HEK293 (cell line): ENCODE measurements around the gene RNF44.

ENCODE experiments used
- GLIS2 ChIP-seq: fragments of 450-650 bp; formaldehyde crosslinking; IDR thresholded peaks from 2 replicates; pipeline ENCODE4 v1.5.1; 2016; ENCODE audit warnings: missing biosample characterization, missing genetic modification characterization
- OSR2 ChIP-seq: fragments of 450-650 bp; formaldehyde crosslinking; IDR thresholded peaks from 2 replicates; pipeline ENCODE4 v1.5.1; 2016; ENCODE audit warnings: missing biosample characterization, missing genetic modification characterization
- SP3 ChIP-seq: fragments of 450-650 bp; formaldehyde crosslinking; IDR thresholded peaks from 2 replicates; pipeline ENCODE4 v1.5.1; 2016; ENCODE audit warnings: missing biosample characterization, missing genetic modification characterization
- TCF7L2 ChIP-seq: IDR thresholded peaks from 2 replicates; pipeline ENCODE4 v1.6.1; 2011; ENCODE audit warnings: low read depth, mild to moderate bottlenecking, inconsistent platforms, low read length, moderate library complexity, borderline replicate concordance
- WT1 ChIP-seq: fragments of 450-650 bp; formaldehyde crosslinking; IDR thresholded peaks from 2 replicates; pipeline ENCODE4 v1.5.1; 2016; ENCODE audit warnings: missing biosample characterization, missing genetic modification characterization
- ZBTB17 ChIP-seq: fragments of 450-650 bp; formaldehyde crosslinking; IDR thresholded peaks from 2 replicates; pipeline ENCODE4 v1.5.1; 2016; ENCODE audit warnings: missing biosample characterization, missing genetic modification characterization
- ZBTB20 ChIP-seq: fragments of 450-650 bp; formaldehyde crosslinking; IDR thresholded peaks from 2 replicates; pipeline ENCODE4 v1.5.1; 2016; ENCODE audit warnings: missing biosample characterization, missing genetic modification characterization
- ZBTB48 ChIP-seq: fragments of 450-650 bp; formaldehyde crosslinking; IDR thresholded peaks from 2 replicates; pipeline ENCODE4 v1.5.1; 2016; ENCODE audit warnings: missing biosample characterization, missing genetic modification characterization
- ZBTB7A ChIP-seq: fragments of 450-650 bp; formaldehyde crosslinking; IDR thresholded peaks from 2 replicates; pipeline ENCODE4 v1.5.1; 2016; ENCODE audit warnings: low read depth, missing biosample characterization, missing genetic modification characterization
- ZEB2 ChIP-seq: fragments of 450-650 bp; formaldehyde crosslinking; IDR thresholded peaks from 2 replicates; pipeline ENCODE4 v1.5.1; 2016; ENCODE audit warnings: missing biosample characterization, missing genetic modification characterization
- ZFHX2 ChIP-seq: fragments of 450-650 bp; formaldehyde crosslinking; conservative IDR thresholded peaks from 2 replicates; pipeline ENCODE4 v1.5.1; 2016; ENCODE audit warnings: missing biosample characterization, missing genetic modification characterization
- ZFP37 ChIP-seq: fragments of 450-650 bp; formaldehyde crosslinking; IDR thresholded peaks from 2 replicates; pipeline ENCODE4 v1.5.1; 2016; ENCODE audit warnings: missing biosample characterization, missing genetic modification characterization
- ZNF10 ChIP-seq: fragments of 450-650 bp; formaldehyde crosslinking; IDR thresholded peaks from 2 replicates; pipeline ENCODE4 v1.5.1; 2017; ENCODE audit warnings: missing biosample characterization, missing genetic modification characterization
- ZNF2 ChIP-seq: fragments of 450-650 bp; formaldehyde crosslinking; IDR thresholded peaks from 2 replicates; pipeline ENCODE4 v1.5.1; 2016; ENCODE audit warnings: missing biosample characterization, missing genetic modification characterization
- ZNF302 ChIP-seq: fragments of 450-650 bp; formaldehyde crosslinking; IDR thresholded peaks from 2 replicates; pipeline ENCODE4 v1.5.1; 2016; ENCODE audit warnings: missing biosample characterization, missing genetic modification characterization, low read depth
- ZNF341 ChIP-seq: fragments of 450-650 bp; formaldehyde crosslinking; IDR thresholded peaks from 2 replicates; pipeline ENCODE4; 2016; ENCODE audit warnings: low read depth, missing biosample characterization, missing genetic modification characterization
- ZNF48 ChIP-seq: fragments of 450-650 bp; formaldehyde crosslinking; IDR thresholded peaks from 2 replicates; pipeline ENCODE4 v1.5.1; 2016; ENCODE audit warnings: missing biosample characterization, missing genetic modification characterization
- ZNF501 ChIP-seq: fragments of 450-650 bp; formaldehyde crosslinking; IDR thresholded peaks from 2 replicates; pipeline ENCODE4 v1.5.1; 2016; ENCODE audit warnings: missing biosample characterization, missing genetic modification characterization
- ZNF521 ChIP-seq: fragments of 450-650 bp; formaldehyde crosslinking; IDR thresholded peaks from 2 replicates; pipeline ENCODE4 v1.5.1; 2017; ENCODE audit warnings: missing biosample characterization, mild to moderate bottlenecking, missing genetic modification characterization
- ZSCAN30 ChIP-seq: fragments of 450-650 bp; IDR thresholded peaks from 2 replicates; pipeline ENCODE4 v1.5.1; 2018; ENCODE audit warnings: missing biosample characterization, mild to moderate bottlenecking, missing genetic modification characterization, moderate library complexity
- ZXDB ChIP-seq: fragments of 450-650 bp; formaldehyde crosslinking; IDR thresholded peaks from 2 replicates; pipeline ENCODE4 v1.5.1; 2016; ENCODE audit warnings: missing biosample characterization, missing genetic modification characterization
- TF ChIP-seq, protein P1 (sequence below): fragments of 450-650 bp; formaldehyde crosslinking; IDR thresholded peaks from 2 replicates; pipeline ENCODE4 v1.5.1; 2017; ENCODE audit warnings: missing biosample characterization, missing genetic modification characterization
- TF ChIP-seq, protein P2 (sequence below): fragments of 450-650 bp; formaldehyde crosslinking; IDR thresholded peaks from 2 replicates; pipeline ENCODE4 v1.5.1; 2016; ENCODE audit warnings: missing biosample characterization, missing genetic modification characterization
- TF ChIP-seq, protein P3 (sequence below): fragments of 450-650 bp; formaldehyde crosslinking; IDR thresholded peaks from 2 replicates; pipeline ENCODE4 v1.5.1; 2017; ENCODE audit warnings: missing biosample characterization, mild to moderate bottlenecking, missing genetic modification characterization, moderate library complexity
- TF ChIP-seq, protein P4 (sequence below): fragments of 450-650 bp; formaldehyde crosslinking; optimal IDR thresholded peaks from 2 replicates; pipeline ENCODE3; 2016; ENCODE audit warnings: missing biosample characterization, mild to moderate bottlenecking, missing genetic modification characterization
- TF ChIP-seq, protein P5 (sequence below): fragments of 450-650 bp; formaldehyde crosslinking; IDR thresholded peaks from 2 replicates; pipeline ENCODE4 v1.5.1; 2016; ENCODE audit warnings: missing biosample characterization, missing genetic modification characterization

The RNF44 gene

DNA sequence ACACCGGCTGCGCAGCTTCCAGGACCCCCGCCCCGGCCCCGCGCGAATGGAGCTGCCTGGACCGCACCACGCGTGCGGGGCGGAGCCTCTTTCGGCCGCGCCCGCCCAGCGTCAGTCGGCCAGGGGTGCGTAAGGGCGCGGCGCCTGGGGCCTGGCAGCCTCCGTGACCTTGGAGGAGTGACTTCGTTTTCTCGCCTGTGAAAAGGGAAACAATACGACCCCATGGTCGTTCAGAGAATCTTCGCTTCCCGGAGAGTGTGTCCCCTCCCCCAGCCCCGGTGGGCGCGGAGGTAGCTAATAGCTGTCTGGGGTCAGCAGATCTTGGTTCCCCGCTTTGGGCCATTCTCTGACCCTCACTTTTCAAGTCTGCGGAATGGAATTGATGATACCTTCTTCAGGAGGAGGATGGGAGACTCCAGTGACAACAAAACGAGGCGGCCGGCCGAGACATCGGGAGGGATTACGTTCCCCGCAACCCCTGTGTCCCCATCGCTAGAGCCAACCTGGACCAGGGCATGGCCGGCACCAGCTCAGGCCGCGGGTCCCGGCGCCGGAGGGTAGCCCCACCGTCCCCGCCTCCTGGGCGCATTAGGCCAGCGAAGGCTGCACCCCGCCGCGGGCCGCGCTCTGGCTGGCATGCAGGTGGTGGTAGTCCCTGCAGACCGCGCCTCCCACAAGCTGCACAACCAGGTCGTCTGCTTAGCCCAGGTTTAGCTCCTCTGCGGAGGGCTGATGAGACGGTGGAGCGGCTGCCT lies 6.4 kb upstream of the RNF44 start (continued):
- TF ChIP-seq ZXDB (tag by site-specific recombination) (peak; percentile 78), SP3 (tag by site-specific recombination) (peak; percentile 71), ZNF48 (no peak), ZBTB48 (peak; percentile 63), ZSCAN30 (tag by site-specific recombination) (peak; percentile 45; the same call in 1 of the 2 replicates), ZBTB17 (tag by site-specific recombination) (peak; percentile 70), ZNF2 (peak; percentile 67; the same call in 1 of the 2 replicates), ZBTB20 (tag by site-specific recombination) (peak; percentile 89), GLIS2 (peak; percentile 84), ZFHX2 (tag by site-specific recombination) (no peak), ZBTB7A (tag by site-specific recombination) (0 out of 2 replicates have a peak, but pooled peaks have one; percentile 34), TCF7L2 (no peak), WT1 (tag by site-specific recombination) (0 out of 2 replicates have a peak, but pooled peaks have one; percentile 16), ZNF302 (no peak), ZEB2 (peak; percentile 85), ZNF10 (peak; percentile 30; the same call in 1 of the 2 replicates), ZFP37 (tag by site-specific recombination) (peak; percentile 64; the same call in 1 of the 2 replicates), OSR2 (tag by site-specific recombination) (peak; percentile 48), ZNF341 (peak; percentile 93), ZNF501 (peak; percentile 76), ZNF521 (tag by site-specific recombination) (no peak)
- TF ChIP-seq, protein P1, sequence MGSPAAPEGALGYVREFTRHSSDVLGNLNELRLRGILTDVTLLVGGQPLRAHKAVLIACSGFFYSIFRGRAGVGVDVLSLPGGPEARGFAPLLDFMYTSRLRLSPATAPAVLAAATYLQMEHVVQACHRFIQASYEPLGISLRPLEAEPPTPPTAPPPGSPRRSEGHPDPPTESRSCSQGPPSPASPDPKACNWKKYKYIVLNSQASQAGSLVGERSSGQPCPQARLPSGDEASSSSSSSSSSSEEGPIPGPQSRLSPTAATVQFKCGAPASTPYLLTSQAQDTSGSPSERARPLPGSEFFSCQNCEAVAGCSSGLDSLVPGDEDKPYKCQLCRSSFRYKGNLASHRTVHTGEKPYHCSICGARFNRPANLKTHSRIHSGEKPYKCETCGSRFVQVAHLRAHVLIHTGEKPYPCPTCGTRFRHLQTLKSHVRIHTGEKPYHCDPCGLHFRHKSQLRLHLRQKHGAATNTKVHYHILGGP (tag by site-specific recombination), result no peak
- TF ChIP-seq, protein P2, sequence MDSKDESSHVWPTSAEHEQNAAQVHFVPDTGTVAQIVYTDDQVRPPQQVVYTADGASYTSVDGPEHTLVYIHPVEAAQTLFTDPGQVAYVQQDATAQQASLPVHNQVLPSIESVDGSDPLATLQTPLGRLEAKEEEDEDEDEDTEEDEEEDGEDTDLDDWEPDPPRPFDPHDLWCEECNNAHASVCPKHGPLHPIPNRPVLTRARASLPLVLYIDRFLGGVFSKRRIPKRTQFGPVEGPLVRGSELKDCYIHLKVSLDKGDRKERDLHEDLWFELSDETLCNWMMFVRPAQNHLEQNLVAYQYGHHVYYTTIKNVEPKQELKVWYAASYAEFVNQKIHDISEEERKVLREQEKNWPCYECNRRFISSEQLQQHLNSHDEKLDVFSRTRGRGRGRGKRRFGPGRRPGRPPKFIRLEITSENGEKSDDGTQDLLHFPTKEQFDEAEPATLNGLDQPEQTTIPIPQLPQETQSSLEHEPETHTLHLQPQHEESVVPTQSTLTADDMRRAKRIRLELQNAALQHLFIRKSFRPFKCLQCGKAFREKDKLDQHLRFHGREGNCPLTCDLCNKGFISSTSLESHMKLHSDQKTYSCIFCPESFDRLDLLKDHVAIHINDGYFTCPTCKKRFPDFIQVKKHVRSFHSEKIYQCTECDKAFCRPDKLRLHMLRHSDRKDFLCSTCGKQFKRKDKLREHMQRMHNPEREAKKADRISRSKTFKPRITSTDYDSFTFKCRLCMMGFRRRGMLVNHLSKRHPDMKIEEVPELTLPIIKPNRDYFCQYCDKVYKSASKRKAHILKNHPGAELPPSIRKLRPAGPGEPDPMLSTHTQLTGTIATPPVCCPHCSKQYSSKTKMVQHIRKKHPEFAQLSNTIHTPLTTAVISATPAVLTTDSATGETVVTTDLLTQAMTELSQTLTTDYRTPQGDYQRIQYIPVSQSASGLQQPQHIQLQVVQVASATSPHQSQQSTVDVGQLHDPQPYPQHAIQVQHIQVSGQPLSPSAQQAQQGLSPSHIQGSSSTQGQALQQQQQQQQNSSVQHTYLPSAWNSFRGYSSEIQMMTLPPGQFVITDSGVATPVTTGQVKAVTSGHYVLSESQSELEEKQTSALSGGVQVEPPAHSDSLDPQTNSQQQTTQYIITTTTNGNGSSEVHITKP (tag by site-specific recombination), result peak; percentile 94
- TF ChIP-seq, protein P3, sequence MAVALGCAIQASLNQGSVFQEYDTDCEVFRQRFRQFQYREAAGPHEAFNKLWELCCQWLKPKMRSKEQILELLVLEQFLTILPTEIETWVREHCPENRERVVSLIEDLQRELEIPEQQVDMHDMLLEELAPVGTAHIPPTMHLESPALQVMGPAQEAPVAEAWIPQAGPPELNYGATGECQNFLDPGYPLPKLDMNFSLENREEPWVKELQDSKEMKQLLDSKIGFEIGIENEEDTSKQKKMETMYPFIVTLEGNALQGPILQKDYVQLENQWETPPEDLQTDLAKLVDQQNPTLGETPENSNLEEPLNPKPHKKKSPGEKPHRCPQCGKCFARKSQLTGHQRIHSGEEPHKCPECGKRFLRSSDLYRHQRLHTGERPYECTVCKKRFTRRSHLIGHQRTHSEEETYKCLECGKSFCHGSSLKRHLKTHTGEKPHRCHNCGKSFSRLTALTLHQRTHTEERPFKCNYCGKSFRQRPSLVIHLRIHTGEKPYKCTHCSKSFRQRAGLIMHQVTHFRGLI, result peak; percentile 38; the same call in 1 of the 2 replicates
- TF ChIP-seq, protein P4, sequence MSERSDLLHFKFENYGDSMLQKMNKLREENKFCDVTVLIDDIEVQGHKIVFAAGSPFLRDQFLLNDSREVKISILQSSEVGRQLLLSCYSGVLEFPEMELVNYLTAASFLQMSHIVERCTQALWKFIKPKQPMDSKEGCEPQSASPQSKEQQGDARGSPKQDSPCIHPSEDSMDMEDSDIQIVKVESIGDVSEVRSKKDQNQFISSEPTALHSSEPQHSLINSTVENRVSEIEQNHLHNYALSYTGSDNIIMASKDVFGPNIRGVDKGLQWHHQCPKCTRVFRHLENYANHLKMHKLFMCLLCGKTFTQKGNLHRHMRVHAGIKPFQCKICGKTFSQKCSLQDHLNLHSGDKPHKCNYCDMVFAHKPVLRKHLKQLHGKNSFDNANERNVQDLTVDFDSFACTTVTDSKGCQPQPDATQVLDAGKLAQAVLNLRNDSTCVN (tag by site-specific recombination), result peak; percentile 76
- TF ChIP-seq, protein P5, sequence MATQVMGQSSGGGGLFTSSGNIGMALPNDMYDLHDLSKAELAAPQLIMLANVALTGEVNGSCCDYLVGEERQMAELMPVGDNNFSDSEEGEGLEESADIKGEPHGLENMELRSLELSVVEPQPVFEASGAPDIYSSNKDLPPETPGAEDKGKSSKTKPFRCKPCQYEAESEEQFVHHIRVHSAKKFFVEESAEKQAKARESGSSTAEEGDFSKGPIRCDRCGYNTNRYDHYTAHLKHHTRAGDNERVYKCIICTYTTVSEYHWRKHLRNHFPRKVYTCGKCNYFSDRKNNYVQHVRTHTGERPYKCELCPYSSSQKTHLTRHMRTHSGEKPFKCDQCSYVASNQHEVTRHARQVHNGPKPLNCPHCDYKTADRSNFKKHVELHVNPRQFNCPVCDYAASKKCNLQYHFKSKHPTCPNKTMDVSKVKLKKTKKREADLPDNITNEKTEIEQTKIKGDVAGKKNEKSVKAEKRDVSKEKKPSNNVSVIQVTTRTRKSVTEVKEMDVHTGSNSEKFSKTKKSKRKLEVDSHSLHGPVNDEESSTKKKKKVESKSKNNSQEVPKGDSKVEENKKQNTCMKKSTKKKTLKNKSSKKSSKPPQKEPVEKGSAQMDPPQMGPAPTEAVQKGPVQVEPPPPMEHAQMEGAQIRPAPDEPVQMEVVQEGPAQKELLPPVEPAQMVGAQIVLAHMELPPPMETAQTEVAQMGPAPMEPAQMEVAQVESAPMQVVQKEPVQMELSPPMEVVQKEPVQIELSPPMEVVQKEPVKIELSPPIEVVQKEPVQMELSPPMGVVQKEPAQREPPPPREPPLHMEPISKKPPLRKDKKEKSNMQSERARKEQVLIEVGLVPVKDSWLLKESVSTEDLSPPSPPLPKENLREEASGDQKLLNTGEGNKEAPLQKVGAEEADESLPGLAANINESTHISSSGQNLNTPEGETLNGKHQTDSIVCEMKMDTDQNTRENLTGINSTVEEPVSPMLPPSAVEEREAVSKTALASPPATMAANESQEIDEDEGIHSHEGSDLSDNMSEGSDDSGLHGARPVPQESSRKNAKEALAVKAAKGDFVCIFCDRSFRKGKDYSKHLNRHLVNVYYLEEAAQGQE (tag by site-specific recombination), result peak; percentile 10; the same call in 1 of the 2 replicates
